ENCODE results near the gene HORMAD2.

- no peak for TF ChIP-seq CTCF (IDR thresholded peaks at IDR 0.05; ENCODE audit: borderline replicate concordance, extremely low read depth, low read length, poor library complexity, severe bottlenecking)
- TF ChIP-seq EZH2 (IDR thresholded peaks at IDR 0.05; ENCODE audit: borderline replicate concordance, low read depth, low read length, severe bottlenecking) = no peak
Observed at GRCh38 chr22:30216710-30217109, 136.4 kb downstream of the HORMAD2 start.

All from DND-41 (cell line).